WI38 (cell line): ENCODE measurements around the gene ZSCAN9.

Source experiments
- H3K4me3 ChIP-seq: 2 replicates; pipeline ENCODE4 v1.5.1; 2011; ENCODE audit warnings: low read depth, mild to moderate bottlenecking, control low read depth, low read length
- CTCF ChIP-seq: IDR thresholded peaks from 2 replicates; pipeline ENCODE4 v1.5.1; 2012; ENCODE audit warnings: low read depth, mild to moderate bottlenecking, control low read depth, low read length

Gene ZSCAN9

GRCh38 chr6:28212510-28213212, 12.4 kb upstream of the ZSCAN9 start:
- H3K4me3 ChIP-seq, result peak overlapping the region; percentile 62
- no peak for TF ChIP-seq CTCF

- no peak for TF ChIP-seq CTCF
- H3K4me3 ChIP-seq, result no peak overlapping the region; the same call in 1 of the 2 replicates
These were observed 11.9 kb upstream of the ZSCAN9 start for GRCh38 chr6:28213213-28213523.

GRCh38 chr6:28215425-28215824, 9.7 kb upstream of the ZSCAN9 start:
- TF ChIP-seq CTCF, result no peak
- H3K4me3 ChIP-seq, result no peak overlapping the region

- no peak for TF ChIP-seq CTCF
- H3K4me3 ChIP-seq, result no peak overlapping the region
These were observed 7.2 kb upstream of the ZSCAN9 start for GRCh38 chr6:28217890-28218289.

GRCh38 chr6:28218312-28219248, 6.5 kb upstream of the ZSCAN9 start:
- H3K4me3 ChIP-seq, result peak overlapping the region; percentile 59
- no peak for TF ChIP-seq CTCF

- H3K4me3 ChIP-seq, result no peak overlapping the region
- TF ChIP-seq CTCF, result no peak
These were observed 4.6 kb upstream of the ZSCAN9 start for GRCh38 chr6:28220257-28221133.
